ENCODE results near the gene BCL2L14. TPM values are rescaled to one million over a fixed set of nuclear protein-coding genes. Genes with fewer than 3 reads are reported as not detected.
"Not testable (repeated sequence)": the region's sequence is repeated elsewhere in the genome, so short reads cannot be mapped to it uniquely, and the experiment has no call there.

Gene BCL2L14
- total RNA-seq, 1 donor: not detected

GRCh38 chr12:12097891-12098690, 27.4 kb downstream of the BCL2L14 start:
- no peak overlapping the region for H3K4me3 ChIP-seq (ENCODE audit: low read depth, low read length)
- no peak for TF ChIP-seq CTCF (IDR thresholded peaks at IDR 0.05; ENCODE audit: insufficient read depth, low read depth, low read length)
- DNase-seq (ENCODE audit: low read depth): peak; percentile 25

- no peak for TF ChIP-seq CTCF (IDR thresholded peaks at IDR 0.05; ENCODE audit: insufficient read depth, low read depth, low read length)
- no peak for DNase-seq (ENCODE audit: low read depth)
- no peak overlapping the region for H3K4me3 ChIP-seq (ENCODE audit: low read depth, low read length)
Observed at GRCh38 chr12:12098691-12099015, 27.9 kb downstream of the BCL2L14 start.

GRCh38 chr12:12099102-12099501, 28.4 kb downstream of the BCL2L14 start:
- DNase-seq (ENCODE audit: low read depth): peak; percentile 91
- no peak overlapping the region for H3K4me3 ChIP-seq (ENCODE audit: low read depth, low read length)
- no peak for TF ChIP-seq CTCF (IDR thresholded peaks at IDR 0.05; ENCODE audit: insufficient read depth, low read depth, low read length)

GRCh38 chr12:12107678-12108077, 36.9 kb downstream of the BCL2L14 start:
- no peak overlapping the region for H3K4me3 ChIP-seq (ENCODE audit: low read depth, low read length)
- TF ChIP-seq CTCF (IDR thresholded peaks at IDR 0.05; ENCODE audit: insufficient read depth, low read depth, low read length): no peak
- DNase-seq (ENCODE audit: low read depth): no peak

- H3K4me3 ChIP-seq (ENCODE audit: low read depth, low read length): no peak overlapping the region
- no peak for TF ChIP-seq CTCF (IDR thresholded peaks at IDR 0.05; ENCODE audit: insufficient read depth, low read depth, low read length)
- no peak for DNase-seq (ENCODE audit: low read depth)
Observed at GRCh38 chr12:12108441-12109058, 37.8 kb downstream of the BCL2L14 start.

GRCh38 chr12:12110923-12111555, 40.3 kb downstream of the BCL2L14 start:
- not testable (repeated sequence) for DNase-seq (ENCODE audit: low read depth); H3K4me3 ChIP-seq (ENCODE audit: low read depth, low read length)

GRCh38 chr12:12115514-12115913, 44.8 kb downstream of the BCL2L14 start:
- no peak overlapping the region for H3K4me3 ChIP-seq (ENCODE audit: low read depth, low read length)
- DNase-seq (ENCODE audit: low read depth): no peak
- TF ChIP-seq CTCF (IDR thresholded peaks at IDR 0.05; ENCODE audit: insufficient read depth, low read depth, low read length): no peak
